ENCODE data around the gene ZNF331.
"Not testable (repeated sequence)": the region's sequence is repeated elsewhere in the genome, so short reads cannot be mapped to it uniquely, and the experiment has no call there.

ZNF331 gene

DNA sequence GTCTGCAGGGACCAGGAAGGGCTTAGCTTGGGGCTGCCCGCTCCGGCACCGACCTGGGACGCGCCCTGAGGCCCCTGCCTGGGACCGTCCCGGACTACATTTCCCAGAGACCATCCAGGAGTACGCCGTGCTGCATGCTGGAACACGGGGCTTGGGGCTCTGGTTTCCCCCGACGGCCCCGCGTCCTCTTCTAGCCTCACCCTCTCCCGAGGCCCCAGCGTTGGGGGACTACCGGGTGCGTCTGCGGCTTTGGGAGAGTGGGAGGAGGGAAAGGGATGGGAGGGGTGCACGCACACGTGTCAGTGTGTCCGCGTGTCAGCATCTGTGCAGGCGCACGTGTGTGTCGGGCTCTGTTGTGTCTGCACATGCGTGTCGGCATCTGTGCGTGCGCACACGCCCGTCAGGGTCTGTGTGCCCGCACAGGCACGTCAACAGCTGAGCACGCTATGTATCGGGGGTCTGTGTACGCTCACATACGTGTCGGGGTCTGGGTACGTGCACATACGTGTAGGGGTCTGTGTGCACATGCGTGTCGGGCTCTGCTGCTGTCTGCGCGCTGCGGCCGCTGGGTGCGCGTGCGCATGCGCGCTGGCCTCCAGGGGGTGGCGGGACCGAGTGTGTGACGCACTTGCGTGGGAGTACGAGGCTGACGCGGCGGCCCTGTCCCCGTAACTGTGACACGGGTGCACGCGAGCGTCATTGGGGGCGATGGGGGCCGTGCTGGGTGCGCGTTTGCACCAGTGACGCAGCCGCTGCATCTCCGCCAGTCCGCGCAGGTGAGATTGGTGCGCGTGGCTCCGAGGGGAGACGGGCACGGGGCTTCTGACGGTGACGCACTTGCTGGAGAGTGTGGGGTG, at the start of gene ZNF331:
TSS of gene ZNF331 (plus strand) at position 625 of the 857 bp plus-strand sequence. CDS start 31,232 bp downstream, outside the sequence.
- DNase-seq (ENCODE audit: low read depth in 2 of 2): peak; percentile 78 to 86

DNA sequence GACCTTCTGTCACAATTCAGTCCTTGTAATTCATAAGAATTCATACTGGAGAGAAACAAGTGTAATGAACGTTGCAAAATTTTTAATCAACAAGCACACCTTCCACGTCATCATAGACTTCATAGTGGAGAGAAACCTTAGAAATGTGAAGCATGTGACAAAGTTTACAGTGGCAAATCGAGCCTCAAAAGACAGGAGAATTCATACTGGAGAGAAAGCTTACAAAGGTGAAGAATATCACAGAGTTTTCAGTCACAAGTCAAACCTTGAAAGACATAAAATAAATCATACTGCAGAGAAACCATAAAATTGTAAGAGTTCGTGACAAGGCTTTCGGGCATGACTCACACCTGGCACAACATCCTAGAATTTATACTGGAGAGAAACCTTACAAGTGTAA, 45.8 kb upstream of the ZNF331 start:
- no peak for DNase-seq (ENCODE audit: low read depth in 2 of 2)

DNA sequence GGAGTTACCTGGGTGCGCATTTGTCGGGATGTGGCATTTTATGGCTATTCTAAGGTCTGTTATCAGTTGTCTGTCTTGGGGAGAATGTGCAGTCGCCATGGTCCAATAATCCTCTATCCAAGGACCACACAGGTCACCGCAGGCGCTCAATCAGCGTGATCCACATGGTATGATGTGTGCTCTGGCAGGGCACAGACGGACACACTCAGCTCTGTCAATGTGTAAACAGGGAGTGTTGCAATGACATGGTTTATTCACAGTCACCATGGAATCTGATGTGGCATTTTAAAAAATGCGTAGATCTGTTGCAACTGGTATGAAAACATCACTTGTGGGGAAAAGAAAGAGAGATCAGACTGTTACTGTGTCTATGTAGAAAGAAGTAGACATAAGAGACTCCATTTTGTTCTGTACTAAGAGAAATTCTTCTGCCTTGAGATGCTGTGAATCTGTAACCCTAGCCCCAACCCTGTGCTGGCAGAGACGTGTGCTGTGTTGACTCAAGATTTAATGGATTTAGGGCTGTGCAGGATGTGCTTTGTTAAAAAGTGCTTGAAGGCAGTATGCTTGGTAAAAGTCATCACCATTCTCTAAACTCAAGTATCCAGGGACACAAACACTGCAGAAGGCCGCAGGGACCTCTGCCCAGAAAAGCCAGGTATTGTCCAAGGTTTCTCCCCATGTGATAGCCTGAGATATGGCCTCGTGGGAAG, 40.5 kb upstream of the ZNF331 start:
- not testable (repeated sequence) for DNase-seq (ENCODE audit: low read depth in 2 of 2)

DNA sequence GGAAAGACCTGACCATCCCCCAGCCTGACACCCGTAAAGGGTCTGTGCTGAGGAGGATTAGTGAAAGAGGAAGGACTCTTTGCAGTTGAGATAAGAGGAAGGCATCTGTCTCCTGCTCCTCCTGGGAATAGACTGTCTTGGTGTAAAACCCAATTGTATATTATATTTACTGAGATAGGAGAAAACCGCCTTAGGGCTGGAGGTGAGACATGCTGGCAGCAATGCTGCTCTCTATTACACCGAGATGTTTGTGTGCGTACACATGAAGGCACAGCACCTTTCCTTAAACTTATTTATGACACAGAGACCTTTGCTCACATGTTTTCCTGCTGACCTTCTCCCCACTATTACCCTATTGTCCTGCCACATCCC, 39.9 kb upstream of the ZNF331 start:
- DNase-seq (ENCODE audit: low read depth in 2 of 2): not testable (repeated sequence)

DNA sequence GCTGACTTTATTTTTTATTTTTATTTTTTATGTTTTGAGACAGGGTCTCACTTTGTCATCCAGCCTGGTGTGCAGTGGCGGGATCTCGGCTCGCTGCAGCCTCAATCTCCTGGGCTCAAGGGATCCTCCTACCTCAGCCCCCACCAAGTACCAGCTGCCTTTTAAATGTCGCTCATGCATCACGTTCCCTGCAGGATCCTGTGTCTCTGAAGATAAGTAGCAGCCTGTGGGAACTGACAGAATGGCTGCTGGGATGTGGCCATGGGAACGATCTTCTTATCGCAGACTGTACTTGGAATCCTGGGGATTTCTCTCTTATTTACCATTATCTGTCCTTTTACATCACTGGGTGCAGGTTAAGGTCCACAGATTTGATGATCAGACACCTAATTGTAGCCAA, 34.8 kb upstream of the ZNF331 start:
- DNase-seq (ENCODE audit: low read depth in 2 of 2): not testable (repeated sequence)

DNA sequence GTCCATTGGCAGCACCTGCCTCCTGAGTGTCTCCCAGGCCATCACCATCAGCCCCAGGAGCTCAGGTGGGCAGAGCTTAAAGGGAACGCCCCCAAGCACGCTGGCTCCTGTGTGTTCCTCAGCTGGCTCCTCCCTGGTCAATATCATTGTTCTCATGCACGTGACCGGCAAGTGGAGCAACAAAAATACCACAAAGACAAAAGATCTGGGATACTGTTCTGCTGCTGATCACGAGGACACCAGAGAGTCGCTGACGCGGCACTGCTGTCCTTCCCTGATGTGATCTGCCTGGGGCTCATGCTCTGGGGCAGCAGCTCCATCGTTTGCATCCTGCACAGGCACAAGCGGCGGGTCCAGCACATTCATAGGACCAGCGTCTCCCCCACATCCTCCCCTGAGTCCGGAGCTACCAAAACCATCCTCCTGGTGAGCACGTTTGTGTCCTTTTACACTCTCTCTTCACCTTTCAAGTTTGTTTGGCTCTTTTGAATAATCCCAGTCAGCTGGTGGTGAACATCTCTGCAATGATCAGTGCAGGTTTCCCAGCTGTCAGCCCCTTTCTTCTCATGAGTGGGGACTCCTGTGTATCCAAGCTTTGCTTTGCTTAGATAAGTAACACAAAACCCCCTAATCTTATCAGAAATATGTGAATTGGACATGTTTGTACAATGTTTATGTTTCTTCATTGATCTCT, 34.1 kb upstream of the ZNF331 start:
- not testable (repeated sequence) for DNase-seq (ENCODE audit: low read depth in 2 of 2)

DNA sequence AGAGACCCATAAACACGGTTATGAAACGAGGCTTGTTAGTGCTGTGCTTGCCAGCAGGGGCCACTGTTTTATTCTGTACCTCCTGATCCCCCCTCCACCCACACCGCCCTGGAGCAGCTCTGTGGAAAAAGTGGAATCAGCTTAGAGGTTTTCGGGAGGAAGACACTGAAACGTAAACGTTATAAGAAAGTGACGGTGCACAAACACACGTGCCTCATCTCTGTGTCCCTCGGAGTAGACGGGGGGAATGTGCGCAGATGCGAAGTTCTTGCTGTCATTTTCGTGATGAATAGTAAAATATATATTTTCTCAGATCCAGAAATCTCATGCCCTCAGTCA, 33.6 kb upstream of the ZNF331 start:
- not testable (repeated sequence) for DNase-seq (ENCODE audit: low read depth in 2 of 2)

DNA sequence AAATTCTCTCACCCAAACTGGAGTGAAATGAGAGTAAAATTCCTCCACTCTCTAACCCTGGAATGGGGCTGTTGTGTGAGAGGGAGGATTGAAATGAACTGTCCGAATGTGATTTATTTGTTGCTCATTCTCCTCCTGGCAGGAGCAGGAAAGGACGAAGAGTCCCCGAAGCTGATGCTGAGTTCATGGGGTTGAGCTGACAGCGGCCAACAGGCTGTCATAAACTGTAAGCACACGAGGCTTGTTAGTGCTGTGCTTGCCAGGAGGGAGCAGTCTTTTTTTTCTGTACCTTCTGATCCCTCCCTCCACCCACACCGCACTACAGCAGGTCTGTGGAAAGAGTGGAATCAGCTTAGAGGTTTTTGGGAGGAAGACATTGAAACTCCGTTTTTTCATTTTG, 33.1 kb upstream of the ZNF331 start:
- DNase-seq (ENCODE audit: low read depth in 2 of 2): no peak

DNA sequence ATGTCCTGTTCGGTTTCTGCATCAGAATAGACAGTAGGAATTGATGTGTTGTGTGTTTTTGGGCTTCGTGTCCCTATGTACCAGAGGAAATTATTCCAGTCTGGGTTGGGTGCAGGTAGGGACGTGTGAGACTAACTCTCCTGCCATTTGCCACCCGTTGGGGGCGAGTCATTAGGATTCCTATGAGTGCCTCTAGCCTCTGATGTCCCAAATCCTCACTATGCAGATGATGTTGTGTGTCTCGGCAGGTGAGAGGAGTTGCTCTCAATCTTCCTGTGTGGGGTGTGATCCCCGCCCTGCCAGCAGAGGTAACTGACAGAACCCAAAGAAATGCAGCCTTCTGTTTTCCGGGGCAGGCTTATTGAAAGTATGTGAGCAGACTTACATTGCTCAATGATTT, 31.2 kb upstream of the ZNF331 start:
- DNase-seq (ENCODE audit: low read depth in 2 of 2): no peak

DNA sequence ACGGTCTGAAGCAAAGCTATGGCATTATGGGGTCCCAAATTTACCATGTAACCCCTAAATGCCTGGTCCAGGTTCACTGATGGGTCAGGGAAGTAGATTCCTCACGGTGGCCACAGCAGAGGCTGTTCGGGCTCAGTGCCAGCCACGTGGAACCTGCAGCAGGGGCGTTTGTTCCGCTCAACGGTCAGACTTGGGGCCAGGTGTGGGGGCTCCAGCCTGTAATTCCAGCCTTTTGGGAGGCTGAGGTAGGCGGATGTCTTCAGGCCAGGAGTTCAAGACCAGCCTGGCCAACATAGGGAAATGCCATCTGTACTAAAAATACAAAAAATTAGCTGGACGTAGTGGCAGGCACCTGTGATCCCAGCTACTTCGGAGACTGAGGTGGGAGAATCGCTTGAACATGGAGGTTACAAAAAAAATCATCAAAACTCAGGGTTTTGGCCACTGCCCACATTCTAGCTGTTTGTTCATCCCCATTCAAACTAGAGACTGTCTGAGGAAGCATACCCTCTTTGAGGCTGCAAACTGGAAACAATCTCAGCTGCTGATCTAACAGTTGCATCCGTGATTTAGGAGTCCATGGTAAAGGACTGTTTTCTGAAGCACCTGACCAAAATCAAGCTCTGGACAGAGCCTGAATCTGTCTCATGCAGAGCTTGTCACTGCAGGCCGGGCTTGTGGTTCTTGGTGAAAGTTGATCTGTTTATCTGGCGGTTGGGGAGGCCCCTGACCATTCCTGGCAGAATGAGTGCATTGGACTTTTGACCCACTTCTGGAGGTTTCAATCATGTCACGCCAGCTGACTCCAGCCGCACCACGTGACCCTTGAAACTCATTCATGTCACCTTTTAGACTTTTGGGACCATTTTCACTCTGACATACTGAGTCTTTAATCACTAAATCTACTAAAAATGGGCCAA, 30.2 kb upstream of the ZNF331 start:
- no peak for DNase-seq (ENCODE audit: low read depth in 2 of 2)

DNA sequence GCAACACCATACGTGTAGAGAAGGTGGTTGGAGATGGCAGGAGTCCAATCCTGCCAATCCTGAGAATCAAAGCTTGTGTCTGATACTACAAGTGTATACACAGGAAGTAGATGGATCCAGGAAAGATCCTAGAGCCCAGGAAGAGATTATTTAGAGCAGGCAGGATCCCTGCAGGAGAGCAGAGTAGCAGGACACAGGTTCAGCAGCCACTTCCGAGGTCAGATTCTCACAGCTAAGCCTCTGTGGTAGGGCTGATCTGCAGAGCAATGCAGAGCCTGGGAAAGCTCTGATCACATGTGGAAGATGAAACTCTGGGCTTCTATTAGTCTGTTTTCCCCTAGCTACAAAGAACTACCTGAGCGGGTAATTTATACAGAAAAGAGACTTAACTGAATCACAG, 28.5 kb upstream of the ZNF331 start:
- DNase-seq (ENCODE audit: low read depth in 2 of 2): no peak

DNA sequence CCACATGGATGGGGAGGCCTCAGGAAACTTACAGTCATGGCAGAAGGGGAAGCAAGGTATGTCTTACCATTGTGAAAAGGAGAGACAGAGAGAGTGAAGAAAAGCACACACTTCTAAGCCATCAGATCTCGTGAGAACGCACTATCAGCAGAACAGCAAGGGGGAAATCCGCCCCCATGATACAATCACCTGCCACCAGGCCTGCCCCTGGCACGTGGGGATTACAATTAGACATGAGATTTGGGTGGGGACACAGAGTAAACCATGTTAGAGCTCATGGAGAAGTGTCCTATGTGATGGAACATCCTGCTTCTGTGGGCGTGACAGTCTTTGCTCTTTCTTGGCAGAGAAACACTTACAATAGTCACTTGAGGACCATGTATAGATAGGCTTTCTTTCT, 28.1 kb upstream of the ZNF331 start:
- no peak for DNase-seq (ENCODE audit: low read depth in 2 of 2)

DNA sequence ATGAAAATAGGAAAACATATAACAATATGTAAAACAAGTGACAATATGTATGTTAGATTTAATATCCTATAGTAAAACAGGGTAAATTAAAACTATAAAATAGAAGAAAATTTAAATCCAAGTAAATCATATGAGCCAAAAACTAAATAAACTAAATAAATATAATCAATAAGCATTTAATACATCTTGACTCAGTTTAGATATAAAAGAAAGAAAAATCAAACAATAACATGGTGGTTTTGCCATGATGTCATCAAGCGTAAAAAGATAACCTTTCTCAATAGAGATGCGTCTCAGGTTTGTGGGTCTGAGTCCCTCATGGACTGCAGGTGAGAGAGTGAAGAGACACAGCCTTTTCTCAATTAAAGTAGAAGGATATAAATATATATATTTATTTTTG, 26.6 kb upstream of the ZNF331 start:
- no peak for DNase-seq (ENCODE audit: low read depth in 2 of 2)

DNA sequence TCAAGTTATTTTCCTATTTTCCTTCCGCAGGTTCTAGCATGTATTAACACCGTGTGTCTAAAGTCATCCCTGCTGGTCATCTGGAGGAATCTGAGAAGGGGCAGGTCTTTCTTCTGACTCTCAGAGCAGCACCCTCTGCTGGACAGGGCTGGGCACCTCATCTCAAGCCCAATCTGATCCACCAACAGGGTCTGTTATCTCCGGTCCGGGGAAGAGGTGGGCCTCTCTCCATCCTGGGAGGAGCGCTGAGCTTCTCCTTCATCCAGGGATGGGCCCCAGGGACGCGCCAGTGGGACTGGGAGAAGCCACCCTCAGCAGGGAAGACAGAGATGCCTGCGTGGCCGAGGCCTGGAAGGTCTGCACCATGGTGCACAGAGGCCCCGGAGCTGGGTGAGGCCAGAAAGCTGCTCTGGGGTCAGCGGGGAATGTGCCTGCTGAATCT, 26.0 kb upstream of the ZNF331 start:
- DNase-seq (ENCODE audit: low read depth in 2 of 2): peak in 1 of 2 donors; percentile 9

DNA sequence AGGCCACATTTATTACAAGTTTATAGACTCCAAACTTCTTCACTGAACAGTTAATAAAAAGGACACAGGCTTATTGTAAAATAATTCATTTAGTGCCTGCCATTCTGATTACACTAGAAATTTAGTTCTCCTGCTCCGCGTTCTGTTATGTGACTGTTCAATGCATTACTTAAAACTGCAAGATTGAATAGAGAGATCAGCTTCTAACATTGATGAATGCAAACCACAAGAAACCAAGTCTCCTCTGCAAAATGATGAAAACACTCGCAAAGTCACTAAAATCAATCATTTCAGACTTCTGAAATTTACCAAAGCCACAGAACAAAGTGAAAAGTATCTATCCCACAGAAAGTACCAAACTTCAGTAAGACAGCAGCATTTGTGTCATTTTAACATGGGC, 22.9 kb upstream of the ZNF331 start:
- not testable (repeated sequence) for DNase-seq (ENCODE audit: low read depth in 2 of 2)

DNA sequence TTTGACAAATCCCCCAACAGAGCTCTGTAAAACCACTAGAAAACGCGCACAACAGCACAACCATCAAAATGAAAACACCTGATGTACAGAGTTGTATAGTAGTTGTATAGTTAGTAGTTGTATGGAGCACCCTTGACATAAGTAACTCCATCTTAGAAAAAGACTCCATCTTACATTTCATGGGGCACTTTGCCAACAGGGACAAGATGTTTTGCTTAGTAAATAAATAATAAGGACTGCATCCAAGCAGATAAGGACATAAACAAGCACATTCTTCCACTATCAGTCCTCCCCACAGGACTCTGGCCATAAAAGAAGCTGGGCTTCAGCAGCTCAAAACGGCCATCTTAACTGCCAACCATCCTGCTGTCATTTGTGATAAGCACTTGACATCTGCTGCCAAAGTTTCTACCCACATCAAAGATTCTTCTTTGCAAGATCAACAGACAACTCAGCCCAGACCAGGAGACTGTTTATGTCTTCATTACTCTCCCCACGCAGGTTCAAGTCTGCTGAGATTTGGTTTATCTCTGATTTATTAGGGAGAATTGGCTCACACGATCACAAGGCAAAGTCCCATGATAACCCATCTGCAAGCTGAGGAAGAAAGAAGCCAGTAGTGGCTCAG, 20.7 kb upstream of the ZNF331 start:
- DNase-seq (ENCODE audit: low read depth in 2 of 2): no peak

DNA sequence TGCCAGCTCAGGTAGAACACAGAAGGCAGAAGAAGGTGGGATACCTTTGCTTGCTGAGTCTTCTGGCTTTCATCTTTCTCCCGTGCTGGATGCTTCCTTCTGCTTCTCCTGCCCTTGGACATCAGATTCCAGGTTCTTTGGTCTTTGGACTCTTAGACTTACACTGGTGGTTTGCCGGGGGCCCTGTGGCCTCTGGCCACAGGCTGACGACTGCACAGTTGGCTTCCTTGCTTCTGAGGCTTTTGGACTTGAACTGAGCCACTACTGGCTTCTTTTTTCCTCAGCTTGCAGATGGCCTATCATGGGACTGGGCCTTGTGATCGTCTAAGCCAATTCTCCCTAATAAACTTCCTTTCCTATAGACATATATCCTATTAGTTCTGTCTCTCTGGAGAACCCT, 19.8 kb upstream of the ZNF331 start:
- DNase-seq (ENCODE audit: low read depth in 2 of 2): no peak

DNA sequence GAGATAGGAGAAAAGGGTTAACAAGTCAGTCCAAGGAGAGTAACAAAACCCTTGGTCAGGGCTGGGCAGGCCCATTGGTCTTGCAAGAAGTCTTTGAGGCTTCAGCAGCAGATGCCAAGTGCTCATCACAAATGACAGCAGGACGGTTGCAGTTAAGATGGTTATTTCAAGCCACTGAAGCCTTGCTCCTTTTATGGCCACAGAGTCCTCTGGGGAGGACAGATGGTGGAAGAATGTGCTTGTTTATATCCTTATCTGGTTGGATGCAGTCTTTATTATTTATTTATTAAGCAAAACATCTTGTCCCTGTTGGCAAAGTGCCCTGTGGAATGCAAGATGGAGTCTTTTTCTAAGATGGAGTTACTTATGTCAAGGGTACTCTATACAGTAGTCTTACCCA, 19.2 kb upstream of the ZNF331 start:
- DNase-seq (ENCODE audit: low read depth in 2 of 2): no peak

DNA sequence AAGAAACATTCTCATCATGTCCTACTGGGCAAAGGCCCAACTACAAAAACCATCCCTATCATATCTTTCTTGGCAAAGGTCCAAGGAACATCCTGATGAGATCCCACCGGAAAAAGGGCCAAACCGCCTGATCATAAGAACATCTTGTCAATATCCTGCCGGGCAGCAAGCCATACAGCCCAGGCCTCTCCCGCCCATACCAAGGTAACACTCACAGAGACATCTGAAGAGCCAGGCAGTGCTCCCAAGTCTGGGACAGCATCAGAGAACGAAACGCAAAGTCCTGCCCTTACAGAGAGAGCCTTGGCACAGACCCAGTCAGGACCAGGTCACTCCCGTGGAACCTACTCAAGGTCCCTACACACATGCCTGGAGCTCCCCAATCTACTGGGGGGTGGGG, 18.5 kb upstream of the ZNF331 start:
- DNase-seq (ENCODE audit: low read depth in 2 of 2): no peak

DNA sequence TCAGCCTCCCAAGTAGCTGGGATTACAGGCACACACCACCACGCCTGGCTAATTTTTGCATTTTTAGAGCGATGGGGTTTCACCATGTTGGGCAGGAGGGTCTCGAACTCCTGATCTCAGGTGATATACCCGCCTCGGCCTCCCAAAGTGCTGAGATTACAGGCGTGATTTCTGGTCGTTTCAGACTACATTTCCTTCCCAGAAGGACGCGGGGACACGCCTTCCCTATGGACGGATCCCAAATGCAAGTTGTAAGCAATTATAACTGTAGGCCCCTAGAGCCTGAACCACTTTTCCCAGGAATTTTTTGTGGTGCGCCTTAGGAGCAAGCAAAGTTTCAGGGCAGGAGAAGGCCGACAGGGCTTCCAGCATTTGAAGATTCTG, 17.8 kb upstream of the ZNF331 start:
- no peak for DNase-seq (ENCODE audit: low read depth in 2 of 2)

All from activated CD8-positive, alpha-beta memory T cell treated with anti-CD3 and anti-CD28 coated beads for 4 hours (primary cell).